Epithelial cell of proximal tubule (primary cell): ENCODE results near the gene C10orf71. TPM values are rescaled to one million over a fixed set of nuclear protein-coding genes. Genes with fewer than 3 reads are reported as not detected.

ENCODE experiments used
- DNase-seq: peaks from one replicate; pipeline ENCODE4 v3.0.0-alpha.2; 2011; ENCODE audit warnings: low read depth
- H3K4me3 ChIP-seq: 2 replicates; pipeline ENCODE4 v1.5.1; 2011; ENCODE audit warnings: low read depth, mild to moderate bottlenecking, low read length
- CTCF ChIP-seq: conservative IDR thresholded peaks from 2 replicates; pipeline ENCODE4 v1.5.1; 2012; ENCODE audit warnings: low read depth, mild to moderate bottlenecking, low read length
- total RNA-seq: library from RNA; depleted of rRNA; stranded (reverse); fragments of >200 nt; gene quantifications from 2 replicates; pipeline ENCODE4 v1.2.3, GENCODE V29; 2015

Gene C10orf71
- total RNA-seq, 1 donor from 2014 or later = not detected

DNA sequence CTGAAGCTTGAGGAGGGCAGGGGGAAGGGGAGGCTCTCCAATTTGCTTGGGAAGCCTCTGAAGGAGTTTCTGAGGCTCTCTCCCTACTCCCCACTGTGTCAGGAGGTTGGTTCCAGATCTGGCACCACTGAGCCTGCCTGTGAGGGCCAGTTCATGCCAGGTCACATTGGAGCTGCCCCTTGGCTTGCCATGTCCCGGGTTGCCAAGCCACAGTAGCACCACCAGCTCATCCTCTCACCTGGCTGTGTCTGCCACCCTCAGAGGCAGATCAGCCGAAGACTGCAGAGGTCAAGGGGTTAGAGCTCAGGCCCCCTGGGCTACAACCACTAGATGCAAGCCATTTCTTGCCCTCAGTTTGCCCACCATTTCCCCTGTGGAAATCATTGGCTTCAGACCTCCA, 3.1 kb downstream of the C10orf71 start:
- DNase-seq = no peak
- TF ChIP-seq CTCF = no peak
- H3K4me3 ChIP-seq = no peak overlapping the region

DNA sequence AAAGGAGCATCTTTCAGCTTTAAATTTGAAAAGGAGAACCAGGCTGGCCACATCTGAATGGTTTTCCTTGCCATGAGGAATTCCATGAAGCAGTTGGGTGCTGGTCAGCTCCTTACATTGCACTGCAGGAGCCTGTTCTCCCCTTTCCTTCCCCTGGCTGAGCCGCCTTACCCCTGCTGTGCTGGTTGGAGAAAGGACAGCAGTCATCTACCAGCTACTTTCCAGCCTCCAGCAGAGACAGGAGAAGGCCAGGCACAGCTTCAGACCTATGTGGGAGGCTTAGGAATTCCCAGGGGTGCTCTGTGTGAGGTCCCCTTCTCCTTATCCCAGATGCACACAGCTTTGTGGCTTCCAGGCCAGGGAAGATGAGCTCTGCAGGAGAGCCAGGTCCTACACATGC, 4.7 kb downstream of the C10orf71 start:
- DNase-seq = no peak
- H3K4me3 ChIP-seq = no peak overlapping the region
- TF ChIP-seq CTCF = no peak

DNA sequence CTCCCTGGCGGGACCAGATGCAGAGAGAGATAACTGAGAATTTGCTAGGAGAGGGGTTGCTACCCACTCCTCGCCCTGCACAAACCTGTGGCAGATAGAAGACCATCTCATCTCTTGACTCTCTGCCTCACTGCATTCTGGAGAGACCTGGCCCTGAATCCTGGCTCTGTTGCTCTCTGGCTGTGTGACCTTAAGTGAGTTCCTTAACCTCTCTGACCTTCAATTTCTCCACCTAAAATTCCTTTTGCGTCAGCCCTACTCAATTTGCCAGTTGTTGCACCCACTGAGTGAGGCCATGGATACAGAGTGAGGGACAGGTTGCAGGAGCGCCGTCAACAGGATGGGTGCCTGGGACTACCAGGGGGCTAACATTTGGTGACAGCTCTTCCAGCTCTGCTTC, 5.2 kb downstream of the C10orf71 start:
- TF ChIP-seq CTCF = no peak
- no peak overlapping the region for H3K4me3 ChIP-seq
- DNase-seq = no peak

GRCh38 chr10:49307921-49308320, 9.0 kb downstream of the C10orf71 start:
- no peak for TF ChIP-seq CTCF
- no peak overlapping the region for H3K4me3 ChIP-seq
- DNase-seq = no peak

GRCh38 chr10:49308881-49309280, 9.9 kb downstream of the C10orf71 start:
- TF ChIP-seq CTCF = no peak
- no peak for DNase-seq
- no peak overlapping the region for H3K4me3 ChIP-seq

- no peak for DNase-seq
- TF ChIP-seq CTCF = no peak
- H3K4me3 ChIP-seq = no peak overlapping the region
Measured at GRCh38 chr10:49309691-49310411, 10.9 kb downstream of the C10orf71 start.

- no peak for TF ChIP-seq CTCF
- no peak for DNase-seq
- H3K4me3 ChIP-seq = no peak overlapping the region
Measured at GRCh38 chr10:49310460-49310859, 11.5 kb downstream of the C10orf71 start.
